Calu3 (cell line): ENCODE data around the gene ARHGAP4. TPM values are rescaled to one million over a fixed set of nuclear protein-coding genes. Genes with fewer than 3 reads are reported as not detected.
A peak's percentile ranks its signal among the peaks of the same experiment; 100 is the strongest.

Experiments
- BruUV-seq: library from RNA; stranded (reverse); fragments of 400-500 nt; replicated peaks from 2 replicates; lab custom pipeline; 2021; lab: Mats Ljungman, UMichigan
- CTCF ChIA-PET: fragments of 300-600 bp; sonication (Branson Sonifier 250); formaldehyde crosslinking; loops from one replicate; lab custom pipeline; 2022; ENCODE audit warnings: antibody characterized with exemption; lab: Charles Lee
- DNase-seq: peaks from one replicate; pipeline ENCODE4 v3.0.0; 2022
- H3K27ac Mint-ChIP-seq: one replicate; pipeline ENCODE4 v1.8.0; 2022; ENCODE audit warnings: mixed read lengths; ENCODE audit not compliant: unreplicated experiment
- H3K27me3 Mint-ChIP-seq: one replicate; pipeline ENCODE4 v1.8.0; 2022; ENCODE audit warnings: mixed read lengths; ENCODE audit not compliant: unreplicated experiment
- H3K36me3 Mint-ChIP-seq: one replicate; pipeline ENCODE4 v1.8.0; 2022; ENCODE audit warnings: mild to moderate bottlenecking, moderate library complexity, mixed read lengths; ENCODE audit not compliant: insufficient read depth, unreplicated experiment
- H3K4me1 Mint-ChIP-seq: one replicate; pipeline ENCODE4 v1.8.0; 2022; ENCODE audit warnings: mild to moderate bottlenecking, low read depth, mixed read lengths; ENCODE audit not compliant: unreplicated experiment
- H3K4me3 Mint-ChIP-seq: one replicate; pipeline ENCODE4 v1.8.0; 2022; ENCODE audit warnings: mild to moderate bottlenecking, low read depth, moderate library complexity, mixed read lengths; ENCODE audit not compliant: unreplicated experiment
- H3K9me3 Mint-ChIP-seq: one replicate; pipeline ENCODE4 v1.8.0; 2022; ENCODE audit warnings: low read depth, mixed read lengths; ENCODE audit not compliant: unreplicated experiment
- CTCF ChIP-seq: fragments of 200-600 bp; IDR thresholded peaks from one replicate; pipeline ENCODE4 v1.8.0; 2022; ENCODE audit warnings: antibody characterized with exemption; ENCODE audit not compliant: unreplicated experiment
- intact Hi-C: fragments of 100-400 bp; cut with micrococcal nuclease; formaldehyde crosslinking; loops from one replicate; pipeline ENCODE4 v1.10.0; 2022; ENCODE audit not compliant: unreplicated experiment
- total RNA-seq: library from RNA; stranded (reverse); gene quantifications from 2 replicates; pipeline ENCODE4 v1.2.3, GENCODE V29; 2022

ARHGAP4 gene
- total RNA-seq, 1 experiment from 2014 or later = 3.8 TPM

GRCh38 chrX:153971124-153971449 lies 45.0 kb upstream of the ARHGAP4 start:
- no TSS peak for BruUV-seq

GRCh38 chrX:153970357-153971123 lies 44.5 kb upstream of the ARHGAP4 start:
- Mint-ChIP-seq H3K4me1 (peaks cover 34% of the 10 kb centered on the region), H3K27ac (peak overlapping the region; percentile 98), H3K9me3 (no peaks in the 10 kb centered on the region), H3K36me3 (peaks cover 64% of the 10 kb centered on the region), H3K4me3 (peak overlapping the region; percentile 89), H3K27me3 (no peaks in the 10 kb centered on the region)
- BruUV-seq = TSS peak; percentile 58
- peak; percentile 13 for DNase-seq
- intact Hi-C loops = no loop called here
- no peak for TF ChIP-seq CTCF
- CTCF ChIA-PET = interaction anchor here (0.5 to 1.0 kb wide), 2 partner anchors 42 to 82 kb away, joined by 6 read pairs; no protein-coding TSS in a partner anchor

More at GRCh38 chrX:153971124-153971449, 45.0 kb upstream of the ARHGAP4 start:
- TF ChIP-seq CTCF = no peak
- DNase-seq = peak; percentile 92
- intact Hi-C loops = no loop called here
- Mint-ChIP-seq H3K27me3 (no peaks in the 10 kb centered on the region), H3K36me3 (peaks cover 64% of the 10 kb centered on the region), H3K9me3 (no peaks in the 10 kb centered on the region), H3K4me3 (peak overlapping the region; percentile 89), H3K27ac (peak overlapping the region; percentile 98), H3K4me1 (peaks cover 31% of the 10 kb centered on the region)
- CTCF ChIA-PET = no interaction called here

- H3K27ac Mint-ChIP-seq = peak overlapping the region; percentile 77
- H3K36me3 Mint-ChIP-seq = peaks cover 64% of the 10 kb centered on the region
- DNase-seq = no peak
- CTCF ChIA-PET = interaction anchor here (0.5 to 1.0 kb wide), 3 partner anchors 11 to 83 kb away, joined by 3 to 6 read pairs (median 6); no protein-coding TSS in a partner anchor
- no peak for TF ChIP-seq CTCF
- H3K9me3 Mint-ChIP-seq = no peaks in the 10 kb centered on the region
- no peaks in the 10 kb centered on the region for H3K27me3 Mint-ChIP-seq
- H3K4me3 Mint-ChIP-seq = peak overlapping the region; percentile 89
- intact Hi-C loops = no loop called here
- peaks cover 34% of the 10 kb centered on the region for H3K4me1 Mint-ChIP-seq
- no TSS peak for BruUV-seq
Observed at GRCh38 chrX:153969904-153970356, 43.9 kb upstream of the ARHGAP4 start.

DNA sequence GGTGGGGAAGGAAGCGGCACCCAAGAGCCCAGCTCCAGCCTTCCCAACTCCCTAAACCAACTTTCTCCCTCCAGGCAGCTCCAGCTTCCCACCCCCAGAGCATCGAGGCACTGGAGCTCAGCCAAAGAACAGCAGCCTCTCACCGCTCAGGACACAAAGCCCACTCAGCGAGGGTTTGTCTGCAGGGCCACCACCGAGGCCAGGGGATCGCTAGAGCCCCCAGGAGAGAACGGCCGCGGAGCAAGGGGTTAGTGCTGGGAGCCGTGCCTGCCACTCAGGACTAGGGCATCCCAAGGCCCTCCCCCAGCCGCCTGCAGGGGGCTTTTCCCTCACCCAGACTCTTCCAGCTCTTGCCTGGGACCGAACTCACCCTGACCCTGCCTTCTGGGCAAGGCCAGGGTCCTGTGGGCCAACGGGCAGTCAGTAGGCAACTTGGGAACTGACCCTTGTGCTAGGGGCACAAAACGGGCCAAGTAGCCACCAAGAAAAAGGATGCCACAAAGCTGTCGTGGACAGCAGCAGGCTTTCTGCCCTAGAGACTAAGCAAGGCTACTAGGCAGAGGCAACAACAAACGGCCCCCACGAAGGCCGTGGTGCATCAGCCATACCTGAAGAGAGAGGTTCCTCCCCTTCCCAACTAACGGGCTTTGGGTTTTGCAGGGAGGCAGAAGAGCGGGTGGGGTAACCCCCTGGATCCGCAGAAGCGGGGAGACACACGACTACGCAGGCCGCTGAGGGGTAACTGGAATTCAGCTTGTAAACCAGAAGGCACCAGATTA lies 43.2 kb upstream of the ARHGAP4 start:
- TF ChIP-seq CTCF = no peak
- H3K36me3 Mint-ChIP-seq = peaks cover 64% of the 10 kb centered on the region
- H3K9me3 Mint-ChIP-seq = no peaks in the 10 kb centered on the region
- H3K27me3 Mint-ChIP-seq = no peaks in the 10 kb centered on the region
- peaks cover 29% of the 10 kb centered on the region for H3K4me1 Mint-ChIP-seq
- CTCF ChIA-PET = interaction anchor here (0.5 to 1.0 kb wide), 2 partner anchors 12 to 43 kb away, joined by 3 to 6 read pairs; no protein-coding TSS in a partner anchor
- peak overlapping the region; percentile 89 for H3K4me3 Mint-ChIP-seq
- DNase-seq = no peak
- no TSS peak for BruUV-seq
- intact Hi-C loops = no loop called here
- H3K27ac Mint-ChIP-seq = peak overlapping the region; percentile 77
